Smooth muscle cell (in vitro differentiated cells): ENCODE measurements around the gene SPECC1L. TPM values are rescaled to one million over a fixed set of nuclear protein-coding genes. Genes with fewer than 3 reads are reported as not detected.

Experiments used
- DNase-seq: peaks from one replicate; lab custom pipeline; 2025; ENCODE audit not compliant: unreplicated experiment; lab: John Stamatoyannopoulos, UW
- H2AFZ ChIP-seq: fragments of 200-600 bp; sonication (generic); 2 replicates; pipeline ENCODE4 v1.6.0; 2016; ENCODE audit warnings: antibody characterized with exemption, low read depth, mild to moderate bottlenecking
- H3F3A ChIP-seq: fragments of 200-600 bp; sonication (generic); 2 replicates; pipeline ENCODE4 v1.6.0; 2017; ENCODE audit warnings: antibody characterized with exemption, low read depth
- H3K27ac ChIP-seq: fragments of 200-600 bp; sonication (generic); 2 replicates; pipeline ENCODE4 v1.5.1; 2016; ENCODE audit warnings: low read depth, mild to moderate bottlenecking
- H3K27me3 ChIP-seq: fragments of 200-600 bp; sonication (generic); 2 replicates; pipeline ENCODE4 v1.6.1; 2016; ENCODE audit warnings: low read depth, mild to moderate bottlenecking
- H3K36me3 ChIP-seq: fragments of 200-600 bp; sonication (generic); 2 replicates; pipeline ENCODE4 v1.5.1; 2016; ENCODE audit warnings: low read depth
- H3K4me1 ChIP-seq: fragments of 200-600 bp; sonication (generic); 2 replicates; pipeline ENCODE4 v1.5.1; 2016; ENCODE audit warnings: low read depth
- H3K4me2 ChIP-seq: fragments of 200-600 bp; sonication (generic); 2 replicates; pipeline ENCODE4 v1.6.0; 2016; ENCODE audit warnings: mild to moderate bottlenecking
- H3K4me3 ChIP-seq: fragments of 200-600 bp; sonication (generic); 2 replicates; pipeline ENCODE4 v1.5.1; 2016; ENCODE audit warnings: mild to moderate bottlenecking
- H3K79me2 ChIP-seq: fragments of 200-600 bp; sonication (generic); 2 replicates; pipeline ENCODE4 v1.6.0; 2016; ENCODE audit warnings: low read depth, mild to moderate bottlenecking
- H3K9ac ChIP-seq: fragments of 200-600 bp; sonication (generic); 2 replicates; pipeline ENCODE4 v1.6.0; 2016; ENCODE audit warnings: low read depth
- H3K9me3 ChIP-seq: fragments of 200-600 bp; sonication (generic); replicated peaks from 2 replicates; pipeline ENCODE4 v1.5.1; 2016; ENCODE audit warnings: low read depth
- H4K20me1 ChIP-seq: fragments of 200-600 bp; sonication (generic); 2 replicates; pipeline ENCODE4 v1.6.0; 2016; ENCODE audit warnings: low read depth
- CTCF ChIP-seq: fragments of 200-600 bp; sonication (generic); IDR thresholded peaks from 2 replicates; pipeline ENCODE4 v1.5.1; 2017; ENCODE audit warnings: borderline replicate concordance, mild to moderate bottlenecking, antibody characterized with exemption; ENCODE audit not compliant: insufficient read depth, poor library complexity, severe bottlenecking
- WGBS: methylation state at CpG from one replicate; pipeline ENCODE4 v1.1.7; 2016; ENCODE audit warnings: low lambda C conversion rate; 5-methylcytosine and 5-hydroxymethylcytosine counted together
- polyA plus RNA-seq: library from polyadenylated mRNA; unstranded; fragments of >200 nt; fragmentation: Nextera tagmentation; extraction: Ambion mirVana; gene quantifications from 2 replicates; pipeline ENCODE4 v1.2.1, GENCODE V29; 2016
- total RNA-seq: library from RNA; depleted of rRNA; stranded (reverse); fragments of >200 nt; gene quantifications from 2 replicates; pipeline ENCODE4 v1.2.3, GENCODE V29; 2014

The SPECC1L gene
- total and polyA plus RNA-seq, 2 experiments from 2014 or later = 10.0 to 19.1 TPM

- Histone ChIP-seq H4K20me1 (peaks cover 45% of the 10 kb centered on the region), H3F3A (peaks cover 11% of the 10 kb centered on the region), H3K79me2 (no peaks in the 10 kb centered on the region), H3K4me3 (no peak overlapping the region), H3K9ac (no peak overlapping the region), H3K4me2 (no peak overlapping the region), H3K36me3 (no peaks in the 10 kb centered on the region), H3K9me3 (no peaks in the 10 kb centered on the region), H2AFZ (no peak overlapping the region), H3K4me1 (peaks cover 10% of the 10 kb centered on the region), H3K27me3 (no peaks in the 10 kb centered on the region), H3K27ac (no peak overlapping the region)
- no peak for TF ChIP-seq CTCF
- DNase-seq = no peak
- WGBS = 94% methylated on average over 3 of the region's 3 CpGs
Observed at GRCh38 chr22:24393848-24394247, 123.2 kb downstream of the SPECC1L start.

GRCh38 chr22:24394254-24394653 lies 123.6 kb downstream of the SPECC1L start:
- Histone ChIP-seq H2AFZ (no peak overlapping the region), H4K20me1 (peaks cover 41% of the 10 kb centered on the region), H3K9me3 (no peaks in the 10 kb centered on the region), H3K36me3 (no peaks in the 10 kb centered on the region), H3K27ac (no peak overlapping the region), H3K27me3 (no peaks in the 10 kb centered on the region), H3F3A (peaks cover 11% of the 10 kb centered on the region), H3K79me2 (no peaks in the 10 kb centered on the region), H3K4me3 (no peak overlapping the region), H3K4me2 (no peak overlapping the region), H3K9ac (no peak overlapping the region), H3K4me1 (peaks cover 10% of the 10 kb centered on the region)
- WGBS = 97% methylated on average over 2 of the region's 2 CpGs
- DNase-seq = no peak
- no peak for TF ChIP-seq CTCF

- no peaks in the 10 kb centered on the region for H3K79me2 ChIP-seq
- no peak overlapping the region for H3K4me3 ChIP-seq
- no peaks in the 10 kb centered on the region for H3K9me3 ChIP-seq
- H3K27ac ChIP-seq = peak overlapping the region; percentile 85
- H2AFZ ChIP-seq = no peak overlapping the region
- H3K4me2 ChIP-seq = peak overlapping the region; percentile 24
- H4K20me1 ChIP-seq = peaks cover 36% of the 10 kb centered on the region
- H3K4me1 ChIP-seq = peaks cover 10% of the 10 kb centered on the region
- TF ChIP-seq CTCF = no peak
- DNase-seq = no peak
- peak overlapping the region; percentile 21 for H3K9ac ChIP-seq
- H3K36me3 ChIP-seq = no peaks in the 10 kb centered on the region
- H3K27me3 ChIP-seq = no peaks in the 10 kb centered on the region
- peaks cover 17% of the 10 kb centered on the region for H3F3A ChIP-seq
Observed at GRCh38 chr22:24398409-24398808, 127.8 kb downstream of the SPECC1L start.

GRCh38 chr22:24400034-24400725 lies 129.5 kb downstream of the SPECC1L start:
- Histone ChIP-seq H3K4me2 (no peak overlapping the region), H4K20me1 (peaks cover 37% of the 10 kb centered on the region), H3K27ac (peak overlapping the region; percentile 8), H3K4me3 (no peak overlapping the region), H3K27me3 (no peaks in the 10 kb centered on the region), H2AFZ (no peak overlapping the region), H3K9me3 (no peaks in the 10 kb centered on the region), H3K9ac (no peak overlapping the region), H3K79me2 (no peaks in the 10 kb centered on the region), H3F3A (peaks cover 23% of the 10 kb centered on the region), H3K4me1 (peaks cover 10% of the 10 kb centered on the region), H3K36me3 (no peaks in the 10 kb centered on the region)
- WGBS = 84% methylated on average over 8 of the region's 8 CpGs
- TF ChIP-seq CTCF = no peak
- no peak for DNase-seq
